Inferior parietal cortex (tissue), 1 donor: Measurements from ENCODE around the gene ARHGAP45.
"Not testable (repeated sequence)": the region's sequence is repeated elsewhere in the genome, so short reads cannot be mapped to it uniquely, and the experiment has no call there.

Experiments
- DNase-seq: peaks from one replicate; pipeline ENCODE4 v3.0.0-alpha.2; 2016; ENCODE audit errors: extremely low spot score

ARHGAP45 gene, protein sequence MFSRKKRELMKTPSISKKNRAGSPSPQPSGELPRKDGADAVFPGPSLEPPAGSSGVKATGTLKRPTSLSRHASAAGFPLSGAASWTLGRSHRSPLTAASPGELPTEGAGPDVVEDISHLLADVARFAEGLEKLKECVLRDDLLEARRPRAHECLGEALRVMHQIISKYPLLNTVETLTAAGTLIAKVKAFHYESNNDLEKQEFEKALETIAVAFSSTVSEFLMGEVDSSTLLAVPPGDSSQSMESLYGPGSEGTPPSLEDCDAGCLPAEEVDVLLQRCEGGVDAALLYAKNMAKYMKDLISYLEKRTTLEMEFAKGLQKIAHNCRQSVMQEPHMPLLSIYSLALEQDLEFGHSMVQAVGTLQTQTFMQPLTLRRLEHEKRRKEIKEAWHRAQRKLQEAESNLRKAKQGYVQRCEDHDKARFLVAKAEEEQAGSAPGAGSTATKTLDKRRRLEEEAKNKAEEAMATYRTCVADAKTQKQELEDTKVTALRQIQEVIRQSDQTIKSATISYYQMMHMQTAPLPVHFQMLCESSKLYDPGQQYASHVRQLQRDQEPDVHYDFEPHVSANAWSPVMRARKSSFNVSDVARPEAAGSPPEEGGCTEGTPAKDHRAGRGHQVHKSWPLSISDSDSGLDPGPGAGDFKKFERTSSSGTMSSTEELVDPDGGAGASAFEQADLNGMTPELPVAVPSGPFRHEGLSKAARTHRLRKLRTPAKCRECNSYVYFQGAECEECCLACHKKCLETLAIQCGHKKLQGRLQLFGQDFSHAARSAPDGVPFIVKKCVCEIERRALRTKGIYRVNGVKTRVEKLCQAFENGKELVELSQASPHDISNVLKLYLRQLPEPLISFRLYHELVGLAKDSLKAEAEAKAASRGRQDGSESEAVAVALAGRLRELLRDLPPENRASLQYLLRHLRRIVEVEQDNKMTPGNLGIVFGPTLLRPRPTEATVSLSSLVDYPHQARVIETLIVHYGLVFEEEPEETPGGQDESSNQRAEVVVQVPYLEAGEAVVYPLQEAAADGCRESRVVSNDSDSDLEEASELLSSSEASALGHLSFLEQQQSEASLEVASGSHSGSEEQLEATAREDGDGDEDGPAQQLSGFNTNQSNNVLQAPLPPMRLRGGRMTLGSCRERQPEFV

DNA sequence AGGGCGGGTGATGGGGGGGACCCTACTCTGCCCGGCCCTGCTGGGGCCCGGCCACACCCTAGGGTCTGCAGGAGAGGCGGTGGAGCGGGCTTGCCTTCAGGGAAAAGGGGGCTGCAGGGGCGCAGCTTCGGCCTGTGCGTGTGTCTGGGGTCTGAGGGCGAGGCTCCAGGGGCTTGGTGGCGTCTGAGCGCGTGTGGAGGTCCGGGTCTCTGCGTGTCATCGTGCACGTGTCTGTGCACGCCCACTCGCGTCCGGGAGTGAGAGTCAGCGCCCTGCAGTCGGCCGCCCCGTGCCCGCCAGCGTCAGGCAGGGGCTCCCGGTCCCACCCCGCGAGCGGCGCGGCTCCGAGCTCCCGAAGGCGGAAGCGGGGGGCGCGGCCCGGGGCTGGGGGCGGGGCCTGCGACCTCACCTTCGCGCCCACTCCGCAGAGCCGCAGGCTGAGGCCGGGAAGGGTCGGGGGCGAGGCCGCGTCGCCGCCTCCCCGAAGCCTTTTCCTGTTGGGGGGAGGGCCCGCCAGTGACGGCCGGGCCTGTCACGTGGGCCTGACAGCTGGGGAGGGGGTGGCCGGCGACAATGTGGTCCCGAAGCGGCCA lies at the start of gene ARHGAP45:
Gene ARHGAP45 (plus strand): TSS at position 420 of the 593 bp plus-strand sequence. CDS start 239 bp downstream, outside the sequence.
- DNase-seq = no peak

DNA sequence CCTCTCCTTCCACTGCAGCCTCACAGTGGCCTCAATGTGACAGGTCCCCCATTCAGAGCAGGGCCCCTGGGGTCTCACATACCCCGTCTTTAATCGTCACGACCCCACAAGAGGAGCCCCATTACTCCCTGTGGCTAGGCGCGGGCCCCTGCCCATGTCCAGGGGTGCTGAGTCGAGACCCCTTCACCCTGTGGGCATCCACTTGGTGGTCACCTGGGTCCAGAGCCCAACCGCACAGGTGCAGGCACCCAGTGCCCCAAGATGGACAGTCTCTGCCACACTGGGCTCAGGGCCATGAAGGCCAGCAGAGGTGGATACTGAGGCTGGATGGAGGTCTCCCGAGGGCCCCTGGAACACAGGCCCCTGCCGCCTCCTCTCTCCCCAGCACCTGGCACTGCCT lies 49.1 kb upstream of the ARHGAP45 start:
- no peak for DNase-seq

DNA sequence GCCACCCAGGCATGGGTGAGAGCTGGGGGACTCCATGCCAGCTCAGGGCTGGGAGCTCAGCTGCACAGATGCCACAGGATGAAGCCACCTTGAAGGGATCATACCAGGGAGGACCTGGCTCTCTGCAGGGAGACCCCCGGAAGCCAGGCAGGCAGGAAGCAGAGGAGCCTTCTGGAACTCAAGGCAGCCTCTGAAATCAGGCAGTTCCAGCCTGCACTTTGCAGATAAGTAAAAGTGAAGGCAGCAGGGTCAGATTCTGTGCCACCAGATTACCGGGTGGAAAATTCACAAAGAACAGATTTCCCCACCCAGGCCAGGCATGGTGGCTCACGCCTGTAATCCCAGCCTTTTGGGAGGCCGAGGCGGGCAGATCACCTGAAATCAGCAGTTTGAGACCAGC lies 48.6 kb upstream of the ARHGAP45 start:
- no peak for DNase-seq

DNA sequence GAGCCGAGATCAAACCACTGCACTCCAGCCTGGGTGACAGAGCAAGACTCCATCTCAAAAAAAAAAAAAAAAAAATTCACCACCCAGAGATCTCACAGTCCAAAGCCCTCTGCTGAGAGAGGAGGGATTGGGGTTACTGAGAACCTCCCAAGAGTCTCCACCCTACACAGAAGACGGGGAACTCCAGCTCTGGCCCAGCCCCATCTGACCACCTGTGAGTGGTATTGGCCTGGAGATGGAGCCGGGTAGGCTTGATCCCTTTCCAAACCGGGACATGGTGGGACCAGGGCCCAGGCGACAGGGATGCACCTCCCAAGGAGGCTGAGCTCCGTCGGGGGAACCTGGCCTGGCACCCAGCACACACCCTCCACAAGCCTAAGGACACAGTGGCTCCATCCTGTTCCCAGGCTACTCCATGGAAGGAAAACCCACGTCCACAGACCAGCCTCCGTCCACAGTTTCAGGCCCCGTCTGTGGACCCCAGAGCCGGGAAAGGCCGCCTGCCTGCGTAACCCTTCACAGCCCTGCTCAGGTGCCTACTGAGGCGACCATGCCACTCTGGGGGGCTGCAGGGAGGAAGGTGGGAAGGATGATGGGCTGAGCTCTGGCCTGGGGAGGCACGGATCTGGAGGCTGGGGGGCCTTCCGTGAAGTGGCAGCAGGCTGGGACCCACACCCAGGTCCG lies 47.9 kb upstream of the ARHGAP45 start:
- no peak for DNase-seq

DNA sequence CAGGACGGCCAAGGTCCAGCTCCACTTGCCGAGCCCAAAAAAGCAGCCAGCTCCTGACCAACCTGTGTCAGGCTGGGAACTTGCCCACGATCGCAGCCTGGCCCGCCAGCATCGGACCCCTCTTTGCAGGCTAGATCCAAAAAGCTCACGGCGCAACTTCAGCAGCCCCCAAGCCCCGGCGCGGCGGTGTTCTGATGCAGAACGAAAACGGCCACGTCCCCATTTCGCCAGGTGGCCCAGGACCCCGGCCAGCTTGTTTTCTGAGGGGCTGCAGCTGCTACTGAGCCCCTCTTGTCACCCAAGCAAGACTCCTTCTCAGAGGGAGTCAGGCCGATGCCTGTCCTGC lies 47.4 kb upstream of the ARHGAP45 start:
- no peak for DNase-seq

DNA sequence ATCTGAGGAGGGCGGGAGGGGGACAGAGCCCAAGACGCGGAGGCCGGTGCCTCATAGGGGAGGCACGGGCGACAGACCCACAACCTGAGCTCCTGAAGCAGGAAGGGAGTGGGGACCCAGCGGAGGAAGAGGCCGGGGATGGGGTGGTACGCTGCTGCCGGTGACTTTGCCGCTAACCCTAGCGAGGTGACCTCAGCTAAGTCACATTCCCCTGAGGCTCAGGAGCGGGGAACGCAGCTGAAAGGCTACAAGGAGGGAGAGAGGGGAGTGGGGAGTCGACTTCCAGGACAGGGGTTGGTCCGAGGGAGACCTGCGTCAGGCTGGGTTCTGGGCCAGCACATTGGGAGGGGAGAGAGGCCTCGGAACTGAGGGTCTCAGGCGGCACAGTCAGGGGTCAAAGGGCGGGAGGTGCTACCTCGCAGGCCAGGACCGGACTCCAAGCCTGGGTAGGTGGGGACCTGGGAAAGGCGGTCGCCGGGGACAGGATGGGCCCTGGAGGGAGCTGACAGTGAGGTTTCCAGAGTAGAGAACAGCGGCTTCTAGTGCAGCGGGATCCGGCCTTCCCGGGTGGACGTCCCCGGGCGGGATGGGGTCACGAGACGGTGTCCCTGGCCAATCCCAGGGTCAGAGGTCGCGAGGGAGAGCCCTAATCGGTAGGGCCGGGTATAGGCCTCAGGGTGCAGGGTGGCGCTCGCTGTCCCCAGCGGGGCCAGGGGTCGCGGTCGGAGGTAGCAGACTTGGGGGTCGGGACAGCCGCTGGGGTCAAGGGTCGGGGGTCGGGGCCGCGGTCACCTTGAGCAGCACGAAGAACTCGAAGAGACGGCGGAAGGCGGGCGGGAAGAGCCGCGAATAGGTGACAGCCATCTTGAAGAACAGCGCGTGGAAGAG lies 46.7 kb upstream of the ARHGAP45 start:
- no peak for DNase-seq

DNA sequence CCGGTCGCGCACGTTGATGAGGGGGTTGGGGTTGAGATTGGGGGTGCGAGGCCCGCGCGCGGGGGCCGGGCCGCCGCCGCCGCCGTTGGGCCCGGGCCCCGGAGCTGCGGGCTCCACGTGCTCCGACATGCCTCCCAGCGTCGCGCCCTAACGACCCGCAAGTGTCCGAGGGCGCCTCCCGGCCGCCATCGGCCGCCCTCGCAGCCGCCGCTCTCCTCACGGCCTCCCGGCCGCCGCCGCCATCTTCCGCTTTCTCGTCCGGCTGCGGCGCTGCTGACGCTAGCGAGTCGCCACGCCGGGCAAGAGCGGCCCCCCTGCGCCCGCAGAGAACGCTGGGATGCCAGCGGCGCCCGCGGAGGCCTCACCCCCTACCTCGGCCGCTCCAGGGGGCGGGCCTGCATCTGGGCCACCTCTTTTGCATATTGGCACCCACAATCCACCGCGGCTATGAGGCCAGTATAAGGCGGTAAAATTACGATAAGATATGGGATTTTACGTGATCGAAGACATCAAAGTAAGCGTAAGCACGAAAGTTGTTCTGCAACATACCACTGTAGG lies 46.0 kb upstream of the ARHGAP45 start, which contains the start of gene TMEM259:
Gene TMEM259 (minus strand): TSS at position 256 of the 558 bp plus-strand sequence. CDS start 127 bp downstream, at position 129.
- DNase-seq = peak; percentile 98

DNA sequence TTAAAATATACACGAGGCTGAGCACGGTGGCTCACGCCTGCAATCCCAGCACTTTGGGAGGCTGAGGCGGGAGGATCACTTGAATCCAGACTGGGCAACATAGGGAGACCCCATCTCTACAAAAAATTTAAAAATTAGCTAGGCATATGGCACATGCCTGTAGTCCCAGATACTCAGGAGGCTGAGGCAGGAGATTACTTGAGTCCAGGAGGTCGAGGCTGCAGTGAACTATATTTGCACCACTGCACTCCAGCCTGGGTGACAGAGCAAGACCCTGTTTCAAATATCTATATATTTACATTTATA lies 43.1 kb upstream of the ARHGAP45 start:
- not testable (repeated sequence) for DNase-seq

DNA sequence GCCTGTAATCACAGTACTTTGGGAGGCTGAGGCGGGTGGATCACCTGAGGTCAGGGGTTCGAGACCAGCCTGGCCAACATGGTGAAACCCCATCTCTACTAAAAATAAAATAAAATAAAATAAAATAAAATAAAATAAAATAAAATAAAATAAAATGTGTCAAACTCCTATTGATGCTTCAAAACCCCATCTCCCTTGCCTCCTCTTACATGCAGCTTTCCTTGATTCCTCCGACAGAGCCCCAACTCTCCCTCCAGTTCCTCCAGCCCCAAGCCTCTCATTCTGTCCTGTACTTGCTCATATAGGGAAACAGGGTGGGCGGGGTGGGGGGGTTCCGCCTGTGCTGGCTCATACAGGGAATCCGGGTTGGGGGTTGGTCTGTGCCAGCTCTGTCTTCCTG lies 41.9 kb upstream of the ARHGAP45 start:
- not testable (repeated sequence) for DNase-seq

DNA sequence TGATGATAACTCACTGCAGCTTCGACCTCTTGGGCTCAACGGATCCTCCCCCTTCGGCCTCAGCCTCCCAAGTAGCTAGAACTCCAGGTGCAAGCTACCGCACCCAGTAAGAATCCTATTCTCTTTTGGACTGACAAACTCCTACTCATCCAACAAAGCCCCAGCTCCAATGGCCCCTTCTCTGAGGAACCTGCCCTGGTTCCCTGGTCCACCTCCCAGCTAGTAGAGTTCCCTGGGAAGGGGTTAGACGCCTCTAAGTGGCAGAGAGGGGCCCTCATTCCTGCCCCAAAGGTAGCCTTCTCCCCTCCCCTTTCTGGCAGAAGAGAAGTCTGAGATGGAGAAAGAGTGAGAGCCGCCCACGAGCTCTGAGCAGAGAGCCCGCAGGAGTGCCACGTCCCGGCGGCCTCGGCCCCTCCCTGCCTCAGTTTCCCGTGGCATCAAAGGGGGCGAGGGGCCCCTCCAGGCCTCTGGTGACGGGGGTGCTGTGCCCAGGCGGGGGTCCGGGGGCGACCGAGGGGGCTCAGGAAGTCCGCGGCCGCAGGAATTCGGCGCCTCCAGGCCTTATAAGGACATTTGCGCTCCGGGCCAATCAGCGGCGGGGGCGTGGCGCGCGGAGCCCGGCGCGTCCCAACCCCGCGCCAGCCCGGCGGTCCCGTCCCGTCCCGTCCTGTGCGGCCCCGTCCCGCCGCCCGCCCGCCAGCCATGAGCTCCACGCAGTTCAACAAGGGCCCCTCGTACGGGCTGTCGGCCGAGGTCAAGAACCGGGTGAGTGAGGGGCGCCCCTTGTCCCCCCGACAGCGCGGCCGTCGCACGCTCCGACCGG lies 40.8 kb upstream of the ARHGAP45 start, which contains the start of gene CNN2:
Gene CNN2 (plus strand): TSS at position 649 of the 823 bp plus-strand sequence. CDS start 54 bp downstream, at position 703.
- DNase-seq = no peak

DNA sequence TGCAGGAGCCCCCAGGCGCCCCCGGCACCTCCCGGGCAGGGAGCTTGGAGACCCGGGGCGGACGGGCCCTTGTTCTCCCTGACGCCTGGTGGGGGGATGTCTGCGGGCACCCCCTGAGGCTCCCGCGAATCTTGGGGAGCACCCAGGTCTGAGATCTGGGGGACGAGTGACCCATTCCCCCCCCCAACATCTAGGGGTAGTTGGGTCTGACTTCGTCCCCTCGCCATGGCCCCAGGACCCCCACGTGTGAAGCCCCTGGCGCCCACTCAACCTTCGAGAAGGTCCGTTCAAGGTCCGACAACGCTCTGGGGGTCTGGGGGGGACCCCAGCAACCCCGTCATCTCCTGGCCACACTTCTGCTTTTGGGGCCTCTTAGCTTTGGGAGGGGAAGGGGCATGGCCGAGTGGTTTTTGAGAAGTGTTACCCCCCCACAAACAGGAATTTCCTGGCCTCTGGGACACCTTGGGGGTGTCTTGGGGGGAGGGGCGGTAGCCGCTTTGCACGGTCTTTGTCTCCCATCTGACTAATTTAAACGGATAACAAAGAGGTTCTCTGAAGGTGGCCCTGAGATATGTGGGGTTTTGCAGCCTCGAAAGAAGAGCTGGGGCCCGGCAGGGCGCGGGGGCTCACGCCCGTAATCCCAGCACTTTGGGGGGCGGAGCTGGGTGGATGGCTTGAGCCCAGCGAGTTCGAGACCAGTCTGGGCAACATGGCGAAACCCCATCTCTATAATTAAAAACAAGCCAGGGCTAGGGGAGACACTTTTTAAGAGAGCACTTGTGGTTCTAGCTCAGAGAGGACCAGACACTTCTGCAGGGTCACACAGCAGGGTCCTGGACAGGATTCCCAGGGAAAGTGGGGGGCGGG lies 40.0 kb upstream of the ARHGAP45 start:
- DNase-seq = no peak

DNA sequence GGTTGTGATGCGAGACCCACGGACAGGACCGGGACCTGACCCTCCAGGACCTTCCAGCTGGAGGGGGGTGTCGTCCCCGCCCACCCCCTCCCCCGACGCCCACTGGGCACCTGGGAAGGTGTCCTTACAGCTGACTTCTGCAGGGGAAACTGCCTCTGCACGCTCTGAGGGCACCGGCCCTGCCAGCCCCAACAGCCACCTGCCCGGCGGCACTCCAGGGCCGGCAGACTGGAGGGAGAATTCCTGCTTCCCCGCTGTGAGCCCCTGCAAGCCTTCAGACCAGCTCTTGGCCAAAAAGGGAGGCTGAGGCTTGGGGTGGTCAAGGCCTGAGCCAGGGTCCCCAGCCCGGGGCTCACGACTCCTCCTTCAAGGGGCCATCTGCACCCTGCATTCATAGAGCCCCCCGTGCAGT lies 39.3 kb upstream of the ARHGAP45 start:
- DNase-seq = no peak

DNA sequence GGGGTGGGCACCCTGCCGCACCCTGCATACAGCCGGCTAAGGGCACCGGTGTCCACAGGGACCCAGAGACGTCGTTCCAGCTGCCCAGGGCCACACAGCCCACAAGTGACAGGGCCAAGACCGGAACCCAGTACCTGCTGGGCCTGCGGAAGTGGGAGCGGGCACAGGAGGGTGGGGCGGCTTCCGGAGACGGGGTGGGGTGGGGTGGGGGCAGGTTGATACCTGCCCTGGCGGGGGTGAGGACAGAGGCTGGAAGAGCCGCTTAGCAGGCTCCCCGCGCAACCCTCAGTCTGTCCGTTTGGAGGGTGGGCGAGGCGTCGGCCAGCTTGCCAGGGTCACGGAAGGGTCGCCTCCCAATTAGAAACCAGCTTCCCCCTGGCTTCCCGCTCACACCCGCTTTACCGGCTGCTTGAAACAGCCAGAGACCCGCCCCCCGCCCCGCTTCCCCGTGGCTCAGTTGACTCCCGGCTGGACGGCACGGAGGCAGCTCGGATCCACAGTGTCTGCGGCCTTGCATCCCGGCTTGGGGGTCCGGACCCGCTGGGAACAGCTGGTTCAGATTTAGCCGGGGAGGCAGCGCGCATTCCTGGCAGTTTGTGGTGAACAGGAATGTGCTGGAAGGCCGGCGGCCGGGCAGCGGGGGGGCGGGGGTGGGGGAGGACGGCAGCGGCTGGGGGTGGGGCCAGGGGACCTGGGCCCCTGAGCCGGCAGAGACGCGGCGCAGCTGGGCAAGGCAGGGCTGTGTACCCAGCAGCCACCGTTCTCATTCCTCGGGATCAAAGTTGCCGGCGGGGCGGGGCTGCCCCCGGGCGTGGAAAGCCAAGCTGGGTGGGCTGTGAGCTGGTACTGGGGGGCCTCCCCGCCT lies 38.7 kb upstream of the ARHGAP45 start:
- DNase-seq = no peak

DNA sequence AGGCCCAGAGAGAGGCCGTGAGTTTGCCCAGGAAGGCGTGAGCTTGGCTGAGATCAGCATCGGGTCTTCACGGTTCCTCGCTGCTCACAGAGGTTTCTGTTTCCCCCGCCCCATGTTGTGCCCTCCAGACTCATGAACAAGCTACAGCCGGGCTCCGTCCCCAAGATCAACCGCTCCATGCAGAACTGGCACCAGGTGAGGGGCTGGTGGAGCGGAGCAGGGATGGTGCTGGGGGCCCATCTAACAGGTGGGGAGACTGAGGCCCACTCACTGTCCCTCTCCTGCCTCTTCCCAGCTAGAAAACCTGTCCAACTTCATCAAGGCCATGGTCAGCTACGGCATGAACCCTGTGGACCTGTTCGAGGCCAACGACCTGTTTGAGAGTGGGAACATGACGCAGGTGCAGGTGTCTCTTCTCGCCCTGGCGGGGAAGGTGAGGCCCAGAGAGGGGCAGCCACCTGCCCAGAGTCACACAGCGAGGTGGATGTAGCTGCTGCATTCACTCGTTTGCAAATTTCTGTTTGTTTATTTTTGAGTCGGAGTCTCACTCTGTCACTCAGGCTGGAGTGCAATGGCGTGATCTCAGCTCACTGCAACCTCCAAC lies 34.6 kb upstream of the ARHGAP45 start:
- no peak for DNase-seq

DNA sequence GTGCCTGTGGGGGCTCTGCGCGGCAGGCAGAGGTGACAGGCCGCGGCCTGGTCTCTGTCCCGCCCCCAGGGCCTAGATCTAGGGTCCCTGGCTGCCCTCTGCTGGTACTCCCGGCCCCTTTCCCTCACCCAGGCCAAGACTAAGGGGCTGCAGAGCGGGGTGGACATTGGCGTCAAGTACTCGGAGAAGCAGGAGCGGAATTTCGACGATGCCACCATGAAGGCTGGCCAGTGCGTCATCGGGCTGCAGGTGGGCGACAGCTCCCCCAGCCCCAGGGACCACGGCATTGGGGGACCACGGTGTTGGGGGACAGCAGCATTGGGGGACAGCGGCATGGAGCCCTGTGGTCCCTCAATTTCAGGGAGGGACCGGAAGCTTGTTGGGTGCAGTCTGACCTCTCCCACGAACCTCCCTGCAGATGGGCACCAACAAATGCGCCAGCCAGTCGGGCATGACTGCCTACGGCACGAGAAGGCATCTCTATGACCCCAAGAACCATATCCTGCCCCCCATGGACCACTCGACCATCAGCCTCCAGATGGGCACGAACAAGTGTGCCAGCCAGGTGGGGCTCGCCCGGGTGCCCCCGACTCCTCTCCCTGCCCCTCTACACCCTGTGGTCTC lies 30.9 kb upstream of the ARHGAP45 start:
- no peak for DNase-seq

DNA sequence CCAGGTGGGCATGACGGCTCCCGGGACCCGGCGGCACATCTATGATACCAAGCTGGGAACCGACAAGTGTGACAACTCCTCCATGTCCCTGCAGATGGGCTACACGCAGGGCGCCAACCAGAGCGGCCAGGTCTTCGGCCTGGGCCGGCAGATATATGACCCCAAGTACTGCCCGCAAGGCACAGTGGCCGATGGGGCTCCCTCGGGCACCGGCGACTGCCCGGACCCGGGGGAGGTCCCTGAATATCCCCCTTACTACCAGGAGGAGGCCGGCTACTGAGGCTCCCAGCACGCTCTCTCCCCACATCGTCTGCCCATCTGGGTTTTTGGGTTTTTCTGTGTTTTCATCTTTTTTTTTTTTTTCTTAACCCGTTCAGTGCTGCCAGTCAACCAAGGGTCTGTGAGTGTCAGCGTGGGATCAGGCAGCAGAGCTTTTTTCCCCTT lies 29.3 kb upstream of the ARHGAP45 start:
- no peak for DNase-seq
